ENCODE data around the gene SUGCT. TPM values are rescaled to one million over a fixed set of nuclear protein-coding genes. Genes with fewer than 3 reads are reported as not detected.

The SUGCT gene
- total and polyA plus RNA-seq, 2 of the 13 experiments (the other 11 are each of a cell fraction or from before 2014, with no cell fraction given) = 10.1 to 22.2 TPM

GRCh38 chr7:40891232-40891631 is 756.4 kb downstream of the SUGCT start:
- in situ Hi-C loops (cut with HindIII; ENCODE audit: extremely low pct_ligation_motif_present, low pct_unique_long_range_greater_than_20kb) = no loop called here
- CTCF ChIA-PET (ENCODE audit: low intra/inter-chr PET ratio, low total read pairs) = no interaction called here
- 63% methylated on average over 2 of the region's 2 CpGs for WGBS (ENCODE audit: low lambda C conversion rate)

More at GRCh38 chr7:40891232-40891631, 756.4 kb downstream of the SUGCT start:
- BruUV-seq (replicated peaks) = no TSS peak
- Histone ChIP-seq H3K4me1 (ENCODE audit: insufficient read depth, low read length) (no peaks in the 10 kb centered on the region), H3K79me2 (ENCODE audit: insufficient read depth, low read length) (no peaks in the 10 kb centered on the region), H3K9ac (ENCODE audit: insufficient read depth, low read depth, low read length) (no peak overlapping the region), H2AFZ (ENCODE audit: low read length) (no peak overlapping the region), H3K9me3 (ENCODE audit: low read length) (peaks cover 12% of the 10 kb centered on the region; the same call in 1 of the 2 replicates), H4K20me1 (ENCODE audit: insufficient read depth, low read length) (no peaks in the 10 kb centered on the region), H3K27me3 (ENCODE audit: control insufficient read depth in 1 of 2, insufficient read depth in 2 of 2, low read length in 2 of 2) (no peaks in the 10 kb centered on the region), H3K4me3 (replicated peaks in 1 of 3; ENCODE audit: insufficient read depth in 1 of 3, low read depth in 2 of 3, low read length in 3 of 3) (no peak overlapping the region), H3K4me2 (ENCODE audit: low read depth, low read length) (no peak overlapping the region), H3K27ac (ENCODE audit: extremely low read length, insufficient read depth, low read length) (no peak overlapping the region), H3K36me3 (replicated peaks in 1 of 2; ENCODE audit: control insufficient read depth in 1 of 2, insufficient read depth in 2 of 2, low read length in 2 of 2) (no peaks in the 10 kb centered on the region)
- DNase-seq (ENCODE audit: low spot score) (no peak), ATAC-seq (no peak), FAIRE-seq (no peak)
- intact Hi-C loops (cut with micrococcal nuclease; ENCODE audit: unreplicated experiment) = no loop called here
- TF ChIP-seq ZHX2 (IDR thresholded peaks at IDR 0.05; ENCODE audit: low read depth) (no peak), ZHX2 (CRISPR knock-in tag; IDR thresholded peaks at IDR 0.05; ENCODE audit: borderline replicate concordance) (no peak), NFKBIZ (CRISPR knock-in tag; IDR thresholded peaks at IDR 0.05) (no peak), PLRG1 (conservative IDR thresholded peaks at IDR 0.05) (no peak), ZNF232 (CRISPR knock-in tag; IDR thresholded peaks at IDR 0.05; ENCODE audit: borderline replicate concordance) (no peak), SP5 (CRISPR knock-in tag; IDR thresholded peaks at IDR 0.05; ENCODE audit: borderline replicate concordance, low read depth) (no peak), ZNF451 (CRISPR knock-in tag; IDR thresholded peaks at IDR 0.05) (no peak), AKAP8 (CRISPR knock-in tag; IDR thresholded peaks at IDR 0.05) (no peak), JARID2 (CRISPR knock-in tag; IDR thresholded peaks at IDR 0.05; ENCODE audit: insufficient replicate concordance) (no peak)
- POLR2A ChIA-PET = no interaction called here
